T follicular helper cell (primary cell): ENCODE measurements around the gene ISCA2.
"Not testable (repeated sequence)": the region's sequence is repeated elsewhere in the genome, so short reads cannot be mapped to it uniquely, and the experiment has no call there.

Experiments
- DNase-seq: peaks from one replicate; pipeline ENCODE4 v3.0.0-alpha.2; 2020; ENCODE audit warnings: low read depth
- total RNA-seq, 2 experiments: gene quantifications; one replicate each; lab custom pipeline; 2026; lab: John Stamatoyannopoulos, UW

Gene ISCA2
- 21.6 to 32.0 reads per million in 2 experiments for total RNA-seq

GRCh38 chr14:74493343-74494261, at the start of gene ISCA2:
Gene ISCA2, plus strand, starts transcription at chr14:74493765. Its CDS starts 10 bp downstream, at chr14:74493775.
- DNase-seq, result peak; percentile 98

- DNase-seq, result no peak
Observed at GRCh38 chr14:74444866-74445265, 48.7 kb upstream of the ISCA2 start.

- not testable (repeated sequence) for DNase-seq
Observed at GRCh38 chr14:74454397-74454796, 39.2 kb upstream of the ISCA2 start.

GRCh38 chr14:74456684-74457564, 36.6 kb upstream of the ISCA2 start:
- no peak for DNase-seq

GRCh38 chr14:74457565-74457895, 36.0 kb upstream of the ISCA2 start:
- DNase-seq, result no peak

GRCh38 chr14:74459289-74459946, 34.1 kb upstream of the ISCA2 start:
- DNase-seq, result no peak

GRCh38 chr14:74459976-74460375, 33.6 kb upstream of the ISCA2 start:
- no peak for DNase-seq

GRCh38 chr14:74462993-74463392, 30.6 kb upstream of the ISCA2 start:
- DNase-seq, result no peak

- DNase-seq, result no peak
Observed at GRCh38 chr14:74463697-74464096, 29.9 kb upstream of the ISCA2 start.

GRCh38 chr14:74464785-74465184, 28.8 kb upstream of the ISCA2 start:
- DNase-seq, result no peak

GRCh38 chr14:74465335-74465734, 28.2 kb upstream of the ISCA2 start:
- no peak for DNase-seq

GRCh38 chr14:74468513-74468912, 25.1 kb upstream of the ISCA2 start:
- no peak for DNase-seq

- no peak for DNase-seq
Observed at GRCh38 chr14:74469548-74470518, 23.7 kb upstream of the ISCA2 start.

GRCh38 chr14:74472601-74473000, 21.0 kb upstream of the ISCA2 start:
- no peak for DNase-seq

GRCh38 chr14:74474376-74474775, 19.2 kb upstream of the ISCA2 start:
- DNase-seq, result no peak

- no peak for DNase-seq
Observed at GRCh38 chr14:74475678-74476077, 17.9 kb upstream of the ISCA2 start.

- no peak for DNase-seq
Observed at GRCh38 chr14:74476107-74476506, 17.5 kb upstream of the ISCA2 start.

- DNase-seq, result no peak
Observed at GRCh38 chr14:74476607-74477006, 17.0 kb upstream of the ISCA2 start.

- DNase-seq, result no peak
Observed at GRCh38 chr14:74478996-74479635, 14.4 kb upstream of the ISCA2 start.

- DNase-seq, result no peak
Observed at GRCh38 chr14:74480046-74480445, 13.5 kb upstream of the ISCA2 start.

GRCh38 chr14:74482571-74482970, 11.0 kb upstream of the ISCA2 start:
- no peak for DNase-seq
